Anterior cingulate cortex (tissue), 58 donors: Measurements from ENCODE around the gene VWDE.
A peak's percentile ranks its signal among the peaks of the same experiment; 100 is the strongest.
"Not testable (repeated sequence)": the region's sequence is repeated elsewhere in the genome, so short reads cannot be mapped to it uniquely, and the experiment has no call there.

ENCODE experiments used
- DNase-seq, 58 donors: peaks; one replicate each; lab custom pipeline; 2025; lab: John Stamatoyannopoulos, UW

VWDE gene

DNA sequence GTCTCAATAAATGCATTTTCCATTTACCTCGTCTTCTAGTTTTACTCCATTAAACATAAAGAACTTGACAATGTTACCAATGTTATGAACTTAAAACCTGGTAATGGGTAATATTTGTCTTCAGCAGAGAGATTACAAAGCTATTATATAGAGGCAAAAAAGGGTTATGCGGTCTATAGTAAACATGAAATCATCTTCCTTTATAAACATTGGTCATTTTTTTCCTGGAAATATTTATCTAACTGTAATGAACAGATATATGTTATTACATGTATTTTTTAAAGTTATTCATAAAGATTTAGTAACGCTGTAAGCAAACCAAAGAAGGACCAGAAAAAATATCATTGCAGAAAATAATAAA is 1.3 kb downstream of the VWDE start:
- no peak for DNase-seq

DNA sequence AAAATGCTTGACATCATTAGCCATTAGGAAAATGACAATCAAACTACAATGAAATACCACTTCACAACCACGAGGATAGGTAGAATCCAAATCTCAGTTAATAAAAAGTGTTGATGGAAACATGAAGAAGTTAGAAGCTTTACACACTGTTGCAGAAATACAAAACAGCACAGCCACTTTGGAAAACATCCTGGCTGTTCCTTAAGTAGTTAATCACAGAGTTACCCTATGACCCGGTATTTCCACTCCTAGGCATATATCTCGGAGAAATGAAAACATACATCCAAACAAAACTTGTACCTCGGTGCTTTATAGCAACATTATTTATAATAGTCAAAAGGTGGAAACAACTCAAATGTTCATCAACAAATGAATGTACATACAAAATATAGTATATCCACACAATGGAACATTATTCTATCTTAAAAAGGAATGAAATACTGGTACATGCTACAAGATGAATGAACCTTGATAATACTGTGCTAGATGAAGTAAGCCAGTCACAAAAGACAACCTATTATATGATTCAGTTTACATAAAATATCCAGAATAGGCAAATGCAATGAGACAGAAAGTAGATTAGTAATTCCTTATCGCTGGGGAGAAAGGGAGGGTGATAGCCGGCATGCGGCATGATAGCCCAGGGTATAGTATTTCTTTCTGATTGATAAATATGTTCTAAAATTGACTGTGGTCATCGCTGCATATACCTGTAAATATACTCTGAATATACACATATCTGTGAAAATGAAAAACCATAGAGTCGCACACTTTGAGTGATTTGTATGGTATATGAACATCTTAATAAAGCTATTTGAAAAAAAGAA is 1.9 kb downstream of the VWDE start:
- no peak for DNase-seq

- DNase-seq = no peak
Observed at GRCh38 chr7:12398186-12398585, 5.5 kb downstream of the VWDE start.

DNA sequence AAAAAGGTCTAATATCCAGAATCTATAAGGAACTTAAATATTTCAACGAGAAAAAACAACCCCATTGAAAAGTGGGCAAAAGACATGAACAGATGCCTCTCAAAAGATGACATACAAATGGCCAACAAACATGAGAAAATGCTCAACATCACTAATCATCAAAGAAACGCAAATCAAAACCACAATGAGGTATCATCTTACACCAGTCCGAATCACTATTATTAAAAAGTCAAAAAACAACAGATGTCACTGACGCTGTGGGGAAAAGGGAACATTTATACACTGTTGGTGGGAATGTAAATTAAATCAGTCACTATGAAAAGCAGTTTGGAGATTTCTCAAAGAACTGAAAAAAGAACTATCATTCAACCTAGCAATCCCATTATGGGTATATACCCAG is 6.0 kb downstream of the VWDE start:
- no peak for DNase-seq

GRCh38 chr7:12396670-12397069 is 7.0 kb downstream of the VWDE start:
- DNase-seq = not testable (repeated sequence)

DNA sequence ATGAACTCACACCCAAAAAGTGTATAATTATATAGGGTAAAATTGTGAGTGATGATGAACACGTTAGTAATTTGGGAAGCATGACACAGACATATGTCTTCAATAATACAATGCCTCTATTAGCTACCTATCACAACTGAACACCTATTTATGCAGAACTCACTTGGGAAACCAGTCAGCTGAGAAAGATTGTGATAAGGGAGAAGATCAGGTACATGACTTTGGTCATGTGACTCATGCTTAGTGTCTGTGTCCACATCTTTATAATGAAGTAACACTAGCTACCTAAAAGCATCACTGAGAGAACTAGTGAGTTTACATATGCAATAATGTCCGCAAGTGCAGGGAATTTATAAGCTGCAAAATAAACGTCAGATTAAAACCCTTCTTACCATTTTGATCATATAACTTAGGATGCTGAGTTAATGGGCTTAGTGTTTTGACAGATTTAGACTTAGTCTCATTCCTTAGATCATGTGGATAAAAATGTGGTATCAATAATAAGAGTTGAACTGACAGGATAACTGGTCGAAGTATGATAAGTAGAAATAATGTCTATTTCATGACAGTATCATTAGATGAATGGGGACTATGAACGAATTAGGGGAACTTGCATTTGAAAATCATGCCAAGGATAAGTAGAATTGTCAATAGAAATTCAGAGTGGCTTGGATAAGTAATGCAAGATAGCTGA is 11.6 kb downstream of the VWDE start:
- DNase-seq = no peak

- DNase-seq = peak in 13 of 58 donors; percentile 1 to 33 (median 11)
Observed at GRCh38 chr7:12389089-12389700, 14.5 kb downstream of the VWDE start.

DNA sequence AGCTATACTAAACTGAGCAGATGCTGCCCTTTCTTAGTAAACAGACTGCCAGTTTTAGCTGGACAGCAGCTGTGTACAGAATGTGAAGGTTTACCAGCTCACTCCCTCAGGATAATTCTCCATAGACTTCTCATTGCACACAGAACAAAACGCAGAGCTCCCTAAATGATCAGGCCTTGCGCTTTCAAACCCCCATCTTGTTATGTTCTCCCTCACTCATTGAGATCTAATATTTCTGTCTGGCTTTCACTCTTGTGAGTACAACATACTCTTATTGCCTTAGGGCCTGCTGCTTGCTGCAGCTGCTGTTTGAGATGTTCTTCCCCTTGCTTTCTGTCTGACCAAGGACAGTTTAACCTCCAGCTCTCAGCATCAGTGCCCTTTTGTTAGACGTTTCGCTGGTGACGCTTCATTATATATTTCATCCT is 17.3 kb downstream of the VWDE start:
- no peak for DNase-seq

DNA sequence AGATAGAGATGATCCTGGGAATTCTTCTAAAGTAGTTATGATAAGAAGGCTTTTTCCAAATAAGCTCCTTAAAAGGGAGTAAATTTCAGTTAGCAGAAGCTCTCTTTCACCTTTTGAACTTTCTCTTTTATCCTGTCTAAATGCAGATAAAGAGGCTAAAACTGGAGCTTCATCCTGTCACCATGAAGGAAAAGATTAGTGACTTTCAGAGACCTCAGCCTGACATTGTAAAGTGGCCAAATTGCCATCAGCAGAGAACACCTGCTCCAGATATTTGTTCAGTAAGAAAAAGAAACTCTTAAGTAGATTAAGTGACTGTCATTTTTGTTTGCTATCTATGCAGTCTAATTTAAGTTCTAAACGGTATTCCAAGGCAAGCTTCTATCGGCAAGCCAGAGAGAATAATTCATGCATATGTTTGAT is 18.3 kb downstream of the VWDE start:
- DNase-seq = no peak

- no peak for DNase-seq
Observed at GRCh38 chr7:12383377-12383776, 20.3 kb downstream of the VWDE start.

GRCh38 chr7:12378389-12378788 is 25.3 kb downstream of the VWDE start:
- DNase-seq = no peak

GRCh38 chr7:12377406-12377805 is 26.3 kb downstream of the VWDE start:
- DNase-seq = no peak

GRCh38 chr7:12373580-12374263 is 29.9 kb downstream of the VWDE start:
- no peak for DNase-seq

- no peak for DNase-seq
Observed at GRCh38 chr7:12370249-12370648, 33.4 kb downstream of the VWDE start.

DNA sequence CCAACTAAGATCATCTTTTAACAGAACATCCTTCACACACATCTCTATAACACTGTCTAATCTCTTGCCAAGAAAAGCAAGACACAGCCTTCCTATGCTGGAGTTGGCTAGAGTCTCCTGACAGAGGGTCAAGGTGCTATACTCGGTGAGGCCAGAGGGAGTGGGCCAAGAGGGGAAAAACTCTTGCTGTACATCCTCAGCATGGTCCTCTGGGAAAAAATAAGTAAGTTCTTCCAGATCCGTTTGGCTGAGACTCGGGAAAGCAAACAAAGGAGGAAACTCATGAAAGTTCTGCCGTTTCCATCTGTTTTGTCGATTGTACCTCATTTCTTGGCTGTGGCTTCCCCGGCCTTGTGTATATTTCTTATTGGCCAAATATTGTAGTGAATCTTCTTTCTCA is 33.9 kb downstream of the VWDE start:
- no peak for DNase-seq

DNA sequence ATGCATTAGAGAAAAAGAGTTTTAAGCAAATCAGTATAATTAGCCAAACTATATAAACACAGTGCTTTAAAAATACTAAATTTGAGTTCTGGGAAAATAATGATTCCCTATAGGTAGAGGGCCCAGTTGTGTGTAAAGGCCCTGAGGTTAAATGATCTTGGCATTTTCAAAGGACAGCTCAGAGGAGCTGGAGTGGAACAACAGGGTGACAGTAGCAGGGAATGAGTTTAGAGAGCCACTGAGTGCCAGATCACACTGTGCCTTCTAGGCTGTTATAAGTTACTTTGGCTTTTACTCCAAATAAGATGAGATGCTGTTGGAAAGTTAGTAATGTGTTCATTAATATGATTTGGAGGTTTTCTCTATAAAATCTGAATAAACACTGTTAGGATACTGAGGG is 34.6 kb downstream of the VWDE start:
- DNase-seq = no peak

DNA sequence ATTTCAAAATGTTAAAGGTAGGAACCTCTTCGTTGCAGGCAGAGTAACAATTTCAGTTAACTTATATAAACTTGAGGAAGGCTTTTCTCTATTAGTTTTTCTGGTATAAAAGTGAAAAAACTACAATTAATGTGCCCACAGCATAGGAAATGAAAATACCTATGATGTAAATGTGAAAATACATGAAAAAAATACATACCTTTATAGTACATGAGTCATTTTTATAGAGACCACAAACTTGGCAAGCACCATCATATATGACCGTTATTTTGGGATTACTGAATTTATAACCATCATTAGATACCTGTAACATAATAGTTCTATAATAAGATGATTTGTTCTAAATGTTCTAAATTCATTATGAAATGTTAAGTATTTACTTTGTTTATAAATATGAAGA is 42.7 kb downstream of the VWDE start:
- no peak for DNase-seq

DNA sequence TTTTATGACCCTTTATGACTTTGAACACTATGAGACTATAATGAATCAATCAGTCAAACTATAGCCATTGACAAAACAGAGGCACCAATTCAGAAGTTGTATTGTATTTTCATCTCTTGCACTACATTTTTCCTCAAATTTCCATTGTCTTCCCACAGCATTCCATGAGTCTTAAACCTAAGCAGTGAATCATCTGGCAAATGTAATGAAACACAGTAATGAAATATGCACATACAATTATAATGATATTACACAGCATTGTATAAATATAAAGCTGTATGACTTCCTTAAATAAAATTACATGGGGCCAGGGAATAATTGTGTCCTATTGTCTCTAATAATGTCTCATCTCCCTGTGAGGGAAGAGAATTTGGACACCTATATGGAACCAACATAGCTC is 45.0 kb downstream of the VWDE start:
- DNase-seq = no peak

- DNase-seq = no peak
Observed at GRCh38 chr7:12357508-12357907, 46.2 kb downstream of the VWDE start.

DNA sequence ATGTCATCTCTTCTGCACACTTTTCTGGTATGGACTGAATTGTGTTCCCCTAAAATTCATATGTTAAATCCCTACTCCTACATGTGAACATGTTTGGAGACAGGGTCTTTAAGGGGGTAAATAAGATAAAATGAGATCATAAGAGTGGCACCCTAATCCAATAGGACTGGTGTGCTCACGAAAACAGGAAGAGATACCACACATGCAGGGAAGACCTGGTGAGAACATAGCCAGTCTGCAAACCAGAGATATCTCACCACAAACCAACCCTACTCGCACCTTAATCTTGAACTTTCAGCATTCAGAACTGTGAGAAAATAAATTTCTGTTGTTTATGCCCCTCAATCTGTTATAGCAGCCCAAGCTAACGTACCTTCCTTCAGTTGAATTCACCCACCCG is 51.8 kb downstream of the VWDE start:
- no peak for DNase-seq

GRCh38 chr7:12350971-12351370 is 52.7 kb downstream of the VWDE start:
- no peak for DNase-seq
